ENCODE data around the gene P3H3. TPM values are rescaled to one million over a fixed set of nuclear protein-coding genes. Genes with fewer than 3 reads are reported as not detected.

The P3H3 gene
- total and polyA plus RNA-seq, 9 of the 15 experiments (the other 6 are each of a cell fraction or from before 2014, with no cell fraction given), result 0.03 to 15.0 (median 4.8) TPM

DNA sequence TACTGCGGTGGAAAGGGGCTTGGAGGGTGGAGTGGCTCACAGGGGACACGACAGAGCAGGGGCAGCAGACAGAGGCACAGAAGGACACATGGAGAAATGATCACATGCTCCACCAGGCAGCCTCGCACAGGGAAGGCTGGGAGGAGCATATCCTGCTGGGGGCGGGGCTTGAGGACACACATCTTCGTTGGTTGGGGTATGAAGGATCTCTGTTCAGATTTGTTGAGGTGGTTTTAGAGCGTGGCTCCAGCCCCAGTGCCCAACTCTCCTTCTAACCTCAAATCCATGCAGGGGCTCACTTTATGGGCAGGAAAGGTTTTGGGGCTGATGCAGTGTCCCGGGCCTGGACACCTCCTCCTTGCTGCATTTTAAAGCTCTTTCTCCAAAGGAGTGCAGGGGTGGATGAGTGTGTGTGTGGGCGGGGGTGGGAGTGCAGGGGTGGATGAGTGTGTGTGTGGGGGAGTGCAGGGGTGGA lies 733 bp upstream of the P3H3 start:
- no peak overlapping the region for H3K4me3 ChIP-seq
- peaks cover 24% of the 10 kb centered on the region for H3K79me2 ChIP-seq (ENCODE audit: control insufficient read depth, insufficient read depth, low read length)
- CTCF ChIA-PET (ENCODE audit: low intra/inter-chr PET ratio), result no interaction called here
- no peaks in the 10 kb centered on the region for H3K9me1 ChIP-seq (ENCODE audit: control insufficient read depth, insufficient read depth, low read length)
- H3K27me3 ChIP-seq (ENCODE audit: control insufficient read depth in 2 of 2, insufficient read depth in 2 of 2, low read length in 2 of 2), result peaks cover 0 to 4% of the 10 kb centered on the region in 2 experiments; a peak in 2 of 5 replicates
- H3K9ac ChIP-seq (ENCODE audit: insufficient read depth in 1 of 2, low read depth in 2 of 2, low read length in 2 of 2), result peak overlapping the region; percentile 26 to 83; a peak in 2 of 4 replicates
- no peaks in the 10 kb centered on the region for H3K9me3 ChIP-seq (replicated peaks; ENCODE audit: control insufficient read depth, insufficient read depth, low read depth, low read length)
- WGBS (ENCODE audit: insufficient coverage, low coverage, missing lambda C conversion rate), result 11% methylated on average over 7 of the region's 8 CpGs
- DNase-seq (ENCODE audit: extremely low read depth in 1 of 4, low spot score in 3 of 4) (peak; percentile 53 to 86 (median 68)), ATAC-seq (peak; percentile 64), FAIRE-seq (peak; percentile 87)
- no TSS peak for BruUV-seq (replicated peaks)
- peaks cover 11 to 51% of the 10 kb centered on the region in 2 experiments; a peak in 4 of 5 replicates for H3K4me1 ChIP-seq (replicated peaks in 1 of 2; ENCODE audit: control insufficient read depth in 2 of 2, insufficient read depth in 2 of 2, low read length in 2 of 2)
- H3K36me3 ChIP-seq (ENCODE audit: control insufficient read depth, insufficient read depth, low read length), result peaks cover 25% of the 10 kb centered on the region; the same call in 1 of the 3 replicates
- in situ Hi-C loops (cut with MboI) (no loop called here), intact Hi-C loops (cut with micrococcal nuclease) (loop anchor here (2.0 to 10.0 kb wide), 4 partner anchors 50 to 273 kb away; partner anchors contain the start of genes IFFO1 and ZNF384)
- peak overlapping the region; percentile 82 for H2AFZ ChIP-seq (ENCODE audit: low read depth, low read length)
- POLR2A ChIA-PET, result interaction anchor here (1.1 to 1.2 kb wide), 2 partner anchors 13 to 46 kb away, joined by 3 to 4 read pairs; partner anchors contain the start of gene SPSB2
- peak overlapping the region; percentile 48; the same call in 1 of the 3 replicates for H3K27ac ChIP-seq (ENCODE audit: extremely low read depth, low read depth, low read length)
- peak overlapping the region; percentile 67 for H3K4me2 ChIP-seq (ENCODE audit: insufficient read depth, low read length)
- no peaks in the 10 kb centered on the region for H4K20me1 ChIP-seq (replicated peaks; ENCODE audit: control insufficient read depth, insufficient read depth, low read length)
- TF ChIP-seq, protein P1, sequence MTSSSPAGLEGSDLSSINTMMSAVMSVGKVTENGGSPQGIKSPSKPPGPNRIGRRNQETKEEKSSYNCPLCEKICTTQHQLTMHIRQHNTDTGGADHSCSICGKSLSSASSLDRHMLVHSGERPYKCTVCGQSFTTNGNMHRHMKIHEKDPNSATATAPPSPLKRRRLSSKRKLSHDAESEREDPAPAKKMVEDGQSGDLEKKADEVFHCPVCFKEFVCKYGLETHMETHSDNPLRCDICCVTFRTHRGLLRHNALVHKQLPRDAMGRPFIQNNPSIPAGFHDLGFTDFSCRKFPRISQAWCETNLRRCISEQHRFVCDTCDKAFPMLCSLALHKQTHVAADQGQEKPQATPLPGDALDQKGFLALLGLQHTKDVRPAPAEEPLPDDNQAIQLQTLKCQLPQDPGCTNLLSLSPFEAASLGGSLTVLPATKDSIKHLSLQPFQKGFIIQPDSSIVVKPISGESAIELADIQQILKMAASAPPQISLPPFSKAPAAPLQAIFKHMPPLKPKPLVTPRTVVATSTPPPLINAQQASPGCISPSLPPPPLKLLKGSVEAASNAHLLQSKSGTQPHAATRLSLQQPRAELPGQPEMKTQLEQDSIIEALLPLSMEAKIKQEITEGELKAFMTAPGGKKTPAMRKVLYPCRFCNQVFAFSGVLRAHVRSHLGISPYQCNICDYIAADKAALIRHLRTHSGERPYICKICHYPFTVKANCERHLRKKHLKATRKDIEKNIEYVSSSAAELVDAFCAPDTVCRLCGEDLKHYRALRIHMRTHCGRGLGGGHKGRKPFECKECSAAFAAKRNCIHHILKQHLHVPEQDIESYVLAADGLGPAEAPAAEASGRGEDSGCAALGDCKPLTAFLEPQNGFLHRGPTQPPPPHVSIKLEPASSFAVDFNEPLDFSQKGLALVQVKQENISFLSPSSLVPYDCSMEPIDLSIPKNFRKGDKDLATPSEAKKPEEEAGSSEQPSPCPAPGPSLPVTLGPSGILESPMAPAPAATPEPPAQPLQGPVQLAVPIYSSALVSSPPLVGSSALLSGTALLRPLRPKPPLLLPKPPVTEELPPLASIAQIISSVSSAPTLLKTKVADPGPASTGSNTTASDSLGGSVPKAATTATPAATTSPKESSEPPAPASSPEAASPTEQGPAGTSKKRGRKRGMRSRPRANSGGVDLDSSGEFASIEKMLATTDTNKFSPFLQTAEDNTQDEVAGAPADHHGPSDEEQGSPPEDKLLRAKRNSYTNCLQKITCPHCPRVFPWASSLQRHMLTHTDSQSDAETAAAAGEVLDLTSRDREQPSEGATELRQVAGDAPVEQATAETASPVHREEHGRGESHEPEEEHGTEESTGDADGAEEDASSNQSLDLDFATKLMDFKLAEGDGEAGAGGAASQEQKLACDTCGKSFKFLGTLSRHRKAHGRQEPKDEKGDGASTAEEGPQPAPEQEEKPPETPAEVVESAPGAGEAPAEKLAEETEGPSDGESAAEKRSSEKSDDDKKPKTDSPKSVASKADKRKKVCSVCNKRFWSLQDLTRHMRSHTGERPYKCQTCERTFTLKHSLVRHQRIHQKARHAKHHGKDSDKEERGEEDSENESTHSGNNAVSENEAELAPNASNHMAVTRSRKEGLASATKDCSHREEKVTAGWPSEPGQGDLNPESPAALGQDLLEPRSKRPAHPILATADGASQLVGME (CRISPR knock-in tag; IDR thresholded peaks at IDR 0.05), result no peak
- TF ChIP-seq EGR1 (conservative IDR thresholded peaks at IDR 0.05) (peak; percentile 89), MECOM (CRISPR knock-in tag; IDR thresholded peaks at IDR 0.05) (no peak), NFRKB (IDR thresholded peaks at IDR 0.05; ENCODE audit: low read depth) (no peak), FOSL1 (tag; conservative IDR thresholded peaks at IDR 0.05) (no peak), FOXJ2 (tag; IDR thresholded peaks at IDR 0.05) (no peak), HDGF (IDR thresholded peaks at IDR 0.05) (0 out of 2 replicates have a peak, but pooled peaks have one; percentile 50), TRIM28 (IDR thresholded peaks at IDR 0.05) (no peak), ZNF143 (CRISPR knock-in tag; IDR thresholded peaks at IDR 0.05) (no peak)
- TF ChIP-seq, protein P2, sequence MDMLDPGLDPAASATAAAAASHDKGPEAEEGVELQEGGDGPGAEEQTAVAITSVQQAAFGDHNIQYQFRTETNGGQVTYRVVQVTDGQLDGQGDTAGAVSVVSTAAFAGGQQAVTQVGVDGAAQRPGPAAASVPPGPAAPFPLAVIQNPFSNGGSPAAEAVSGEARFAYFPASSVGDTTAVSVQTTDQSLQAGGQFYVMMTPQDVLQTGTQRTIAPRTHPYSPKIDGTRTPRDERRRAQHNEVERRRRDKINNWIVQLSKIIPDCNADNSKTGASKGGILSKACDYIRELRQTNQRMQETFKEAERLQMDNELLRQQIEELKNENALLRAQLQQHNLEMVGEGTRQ (CRISPR knock-in tag; IDR thresholded peaks at IDR 0.05), result peak; percentile 62; the same call in 1 of the 2 replicates
- TF ChIP-seq, protein P3, sequence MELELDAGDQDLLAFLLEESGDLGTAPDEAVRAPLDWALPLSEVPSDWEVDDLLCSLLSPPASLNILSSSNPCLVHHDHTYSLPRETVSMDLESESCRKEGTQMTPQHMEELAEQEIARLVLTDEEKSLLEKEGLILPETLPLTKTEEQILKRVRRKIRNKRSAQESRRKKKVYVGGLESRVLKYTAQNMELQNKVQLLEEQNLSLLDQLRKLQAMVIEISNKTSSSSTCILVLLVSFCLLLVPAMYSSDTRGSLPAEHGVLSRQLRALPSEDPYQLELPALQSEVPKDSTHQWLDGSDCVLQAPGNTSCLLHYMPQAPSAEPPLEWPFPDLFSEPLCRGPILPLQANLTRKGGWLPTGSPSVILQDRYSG (tag; conservative IDR thresholded peaks at IDR 0.05; ENCODE audit: low read depth), result no peak

Measured in K562 (cell line).